A549 treated with RU486 at 1 μM for 4 hours (cell line): ENCODE data around the gene BEND2. TPM values are rescaled to one million over a fixed set of nuclear protein-coding genes. Genes with fewer than 3 reads are reported as not detected.

ENCODE experiments used
- total RNA-seq: library from RNA; stranded (reverse); fragments of 200-300 nt; extraction: Qiagen RNA extraction; gene quantifications from 5 replicates; pipeline ENCODE4 v1.2.3, GENCODE V29; 2022; ENCODE audit warnings: low read depth

The BEND2 gene
- not detected in 5 replicates for total RNA-seq

GRCh38 chrX:18220786-18221185, at the start of gene BEND2:
BEND2 (minus strand) TSS chrX:18220886; CDS start chrX:18220750, 136 bp downstream.

Other genes starting within 250 kb of the BEND2 start
- gene SCML2, start 133.8 kb upstream of the BEND2 start, total RNA-seq, result 6.7 to 9.8 TPM (median 8.0 TPM) in 5 replicates
- gene CDKL5, start 204.7 kb upstream of the BEND2 start, total RNA-seq, result 2.6 to 5.6 TPM (median 4.7 TPM) in 5 replicates